ENCODE measurements around the gene STX10. TPM values are rescaled to one million over a fixed set of nuclear protein-coding genes. Genes with fewer than 3 reads are reported as not detected.
A peak's percentile ranks its signal among the peaks of the same experiment; 100 is the strongest.

STX10 gene, protein sequence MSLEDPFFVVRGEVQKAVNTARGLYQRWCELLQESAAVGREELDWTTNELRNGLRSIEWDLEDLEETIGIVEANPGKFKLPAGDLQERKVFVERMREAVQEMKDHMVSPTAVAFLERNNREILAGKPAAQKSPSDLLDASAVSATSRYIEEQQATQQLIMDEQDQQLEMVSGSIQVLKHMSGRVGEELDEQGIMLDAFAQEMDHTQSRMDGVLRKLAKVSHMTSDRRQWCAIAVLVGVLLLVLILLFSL
- 10 to 100 TPM; 50.2 to 62.6 (median 56.6) TPM for total RNA-seq

DNA sequence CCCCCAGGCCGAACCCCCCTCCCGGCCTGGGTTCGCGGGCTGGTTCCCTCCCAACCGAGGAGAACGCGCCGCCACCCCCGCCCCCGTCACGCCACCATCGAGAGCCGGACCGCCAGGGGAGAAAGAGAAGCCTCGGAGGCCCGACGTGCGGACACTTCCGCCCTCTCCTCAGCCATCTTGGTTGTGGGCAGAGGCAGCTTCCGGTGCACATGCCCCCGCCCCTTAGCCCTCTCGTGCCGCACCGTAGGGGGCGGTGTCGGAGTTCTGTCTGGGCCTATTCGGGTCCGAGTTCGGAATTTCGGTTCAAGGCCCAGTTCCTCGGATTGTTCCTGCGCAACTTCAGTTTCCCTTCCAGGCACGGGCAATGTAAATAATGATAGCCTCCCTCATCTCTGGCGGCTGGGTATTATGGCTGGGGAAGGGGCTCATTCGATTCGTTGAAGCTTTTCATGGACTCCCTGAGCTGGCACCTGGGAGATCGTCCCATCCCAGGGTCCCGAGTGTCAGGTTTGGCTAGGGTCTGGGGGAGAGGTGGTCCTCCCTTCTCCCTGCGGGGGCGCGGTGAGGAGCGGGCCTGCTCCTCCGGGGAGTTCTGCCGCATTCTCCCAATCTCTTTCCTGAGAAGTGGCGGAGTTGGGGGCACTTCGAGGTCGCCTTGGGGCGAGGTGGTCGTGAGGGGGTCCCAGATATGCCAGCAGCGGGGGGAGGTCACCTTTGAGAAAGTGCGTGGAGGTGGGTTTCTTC, at the start of gene STX10, which contains the start of gene IER2:
STX10 (minus strand) TSS at position 189 of the 744 bp plus-strand sequence. CDS start 202 bp downstream, outside the sequence.
IER2 (plus strand) TSS at position 225 of the 744 bp plus-strand sequence. CDS start 2,776 bp downstream, outside the sequence.
- intact Hi-C loops (cut with DNase I), result loop anchor here (10.0 kb wide), 1 partner anchor 694 kb away; no protein-coding TSS in a partner anchor
- TF ChIP-seq POLR2A (IDR thresholded peaks at IDR 0.05; ENCODE audit: low read depth), result peak; percentile 66
- no peak for TF ChIP-seq EP300 (IDR thresholded peaks at IDR 0.05)
- TF ChIP-seq POLR2AphosphoS5 (IDR thresholded peaks at IDR 0.05), result peak; percentile 98 to 99
- TF ChIP-seq, protein P1, sequence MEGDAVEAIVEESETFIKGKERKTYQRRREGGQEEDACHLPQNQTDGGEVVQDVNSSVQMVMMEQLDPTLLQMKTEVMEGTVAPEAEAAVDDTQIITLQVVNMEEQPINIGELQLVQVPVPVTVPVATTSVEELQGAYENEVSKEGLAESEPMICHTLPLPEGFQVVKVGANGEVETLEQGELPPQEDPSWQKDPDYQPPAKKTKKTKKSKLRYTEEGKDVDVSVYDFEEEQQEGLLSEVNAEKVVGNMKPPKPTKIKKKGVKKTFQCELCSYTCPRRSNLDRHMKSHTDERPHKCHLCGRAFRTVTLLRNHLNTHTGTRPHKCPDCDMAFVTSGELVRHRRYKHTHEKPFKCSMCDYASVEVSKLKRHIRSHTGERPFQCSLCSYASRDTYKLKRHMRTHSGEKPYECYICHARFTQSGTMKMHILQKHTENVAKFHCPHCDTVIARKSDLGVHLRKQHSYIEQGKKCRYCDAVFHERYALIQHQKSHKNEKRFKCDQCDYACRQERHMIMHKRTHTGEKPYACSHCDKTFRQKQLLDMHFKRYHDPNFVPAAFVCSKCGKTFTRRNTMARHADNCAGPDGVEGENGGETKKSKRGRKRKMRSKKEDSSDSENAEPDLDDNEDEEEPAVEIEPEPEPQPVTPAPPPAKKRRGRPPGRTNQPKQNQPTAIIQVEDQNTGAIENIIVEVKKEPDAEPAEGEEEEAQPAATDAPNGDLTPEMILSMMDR (IDR thresholded peaks at IDR 0.05), result peak; percentile 58 to 75 (median 62)
- Histone ChIP-seq H3K27ac (replicated peaks in 1 of 4) (peak within 1 kb of the TSS; percentile 95 to 100 (median 98)), H3K4me3 (peak within 1 kb of the TSS; percentile 70 to 95 (median 94)), H3K27me3 (no peaks in the 10 kb centered on the region), H3K4me1 (peaks cover 10 to 57% (median 40%) of the 10 kb centered on the region in 4 donors), H3K9me3 (no peaks in the 10 kb centered on the region), H3K36me3 (peaks cover 0 to 23% (median 8%) of the 10 kb centered on the region in 4 donors)
- peak; percentile 99 for DNase-seq (ENCODE audit: extremely low spot score)
- 0% methylated on average over 7 of the region's 51 CpGs for WGBS

DNA sequence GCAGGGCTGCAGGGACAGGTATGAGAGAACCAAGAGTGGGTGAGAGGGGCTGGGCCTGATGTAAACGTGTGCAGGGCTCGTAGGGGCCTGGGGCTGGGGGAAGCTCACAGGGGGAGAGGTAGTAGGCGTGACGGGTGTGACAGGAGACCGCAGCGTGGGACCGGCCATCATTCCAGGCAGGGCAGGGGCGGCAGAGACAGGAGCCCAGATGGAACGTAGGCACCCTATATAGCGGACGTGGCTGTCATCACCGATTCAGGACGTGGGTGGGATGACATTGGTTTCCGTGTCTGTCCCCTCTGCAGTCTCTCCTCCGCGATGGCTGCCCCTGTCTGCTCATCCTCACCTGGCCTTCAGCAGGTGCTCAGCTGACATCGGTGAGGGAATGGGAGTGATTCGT, 48.5 kb upstream of the STX10 start:
- Histone ChIP-seq H3K27me3 (no peaks in the 10 kb centered on the region), H3K4me3 (no peak overlapping the region), H3K27ac (replicated peaks in 1 of 4) (no peak overlapping the region), H3K9me3 (no peaks in the 10 kb centered on the region), H3K4me1 (peaks cover 0 to 3% (median 0%) of the 10 kb centered on the region in 4 donors), H3K36me3 (no peaks in the 10 kb centered on the region)
- WGBS, result 90% methylated on average over 18 of the region's 18 CpGs
- intact Hi-C loops (cut with DNase I), result no loop called here
- no peak for TF ChIP-seq POLR2A (IDR thresholded peaks at IDR 0.05; ENCODE audit: low read depth)
- no peak for TF ChIP-seq EP300 (IDR thresholded peaks at IDR 0.05)
- no peak for TF ChIP-seq POLR2AphosphoS5 (IDR thresholded peaks at IDR 0.05)
- TF ChIP-seq, protein P1 (IDR thresholded peaks at IDR 0.05), result no peak
- no peak for DNase-seq (ENCODE audit: extremely low spot score)

DNA sequence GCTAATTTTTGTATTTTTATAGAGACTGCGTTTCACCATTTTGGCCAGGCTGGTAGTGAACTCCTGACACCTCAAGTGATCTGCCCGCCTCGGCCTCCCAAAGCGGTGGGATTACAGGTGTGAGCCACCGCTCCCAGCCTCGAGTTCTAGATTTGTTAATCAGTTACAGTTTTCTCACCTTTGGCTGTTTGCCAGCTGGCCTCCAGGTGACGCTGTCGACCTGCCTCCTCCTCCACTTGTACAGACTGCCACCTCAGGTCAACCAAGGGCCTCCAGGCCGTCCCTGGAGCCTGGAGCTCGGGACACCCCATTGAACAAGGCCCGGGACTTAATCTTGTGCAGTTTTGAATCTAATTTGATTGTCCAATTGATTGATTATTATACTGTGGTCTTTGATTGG, 45.5 kb upstream of the STX10 start:
- whole genome bisulfite sequencing, result 83% methylated on average over 11 of the region's 11 CpGs
- TF ChIP-seq POLR2AphosphoS5 (IDR thresholded peaks at IDR 0.05) (no peak), POLR2A (IDR thresholded peaks at IDR 0.05; ENCODE audit: low read depth) (no peak)
- intact Hi-C loops (cut with DNase I), result loop anchor here (2.0 kb wide), 1 partner anchor 67 kb away; no protein-coding TSS in a partner anchor

DNA sequence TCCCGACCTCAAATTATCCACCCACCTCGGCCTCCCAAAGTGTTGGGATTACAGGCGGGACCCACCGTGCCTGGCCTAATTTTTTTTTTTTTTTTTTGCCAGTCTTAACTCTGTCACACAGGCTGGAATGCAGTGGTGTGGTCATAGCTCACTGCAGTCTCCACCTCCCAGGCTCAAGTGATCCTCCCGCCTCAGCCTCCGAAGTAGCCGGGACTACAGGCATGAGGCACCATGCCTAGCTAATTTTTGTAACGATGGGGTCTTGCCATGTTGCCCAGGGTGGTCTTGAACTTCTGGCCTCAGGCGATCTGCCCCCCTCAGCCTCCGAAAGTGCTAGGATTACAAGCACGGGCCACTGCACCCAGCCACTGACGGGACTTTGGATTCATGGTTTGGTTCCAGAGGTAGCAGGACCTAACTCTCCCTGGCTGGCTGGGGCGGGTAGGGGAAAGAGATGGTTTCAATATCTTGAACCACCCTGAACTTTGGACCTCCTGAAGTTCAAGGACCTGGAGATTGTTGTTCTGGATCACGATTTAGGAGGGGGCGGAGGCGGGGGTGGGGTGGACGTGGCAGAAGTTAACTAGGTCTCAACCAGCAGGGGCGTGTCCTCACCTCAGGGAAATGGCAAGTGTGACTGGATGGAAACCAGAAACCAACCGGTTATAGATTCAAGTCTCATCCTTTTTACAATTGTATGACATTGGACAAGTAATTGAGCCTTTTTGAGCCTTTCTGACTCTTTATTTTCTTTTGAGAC, 40.8 kb upstream of the STX10 start:
- Histone ChIP-seq H3K27me3 (no peaks in the 10 kb centered on the region), H3K36me3 (no peaks in the 10 kb centered on the region), H3K27ac (replicated peaks in 1 of 4) (no peak overlapping the region), H3K4me3 (no peak overlapping the region), H3K4me1 (peaks cover 0 to 3% (median 0%) of the 10 kb centered on the region in 4 donors), H3K9me3 (no peaks in the 10 kb centered on the region)
- TF ChIP-seq EP300 (IDR thresholded peaks at IDR 0.05) (no peak), POLR2AphosphoS5 (IDR thresholded peaks at IDR 0.05) (no peak)
- TF ChIP-seq, protein P1 (IDR thresholded peaks at IDR 0.05), result no peak
- 89% methylated on average over 9 of the region's 19 CpGs for WGBS
- no peak for DNase-seq (ENCODE audit: extremely low spot score)
- intact Hi-C loops (cut with DNase I), result no loop called here

More for the DNA sequence above, 45.5 kb upstream of the STX10 start:
- H3K27ac ChIP-seq (replicated peaks in 1 of 4), result no peak overlapping the region
- DNase-seq (ENCODE audit: extremely low spot score), result no peak
- peaks cover 0 to 3% (median 0%) of the 10 kb centered on the region in 4 donors for H3K4me1 ChIP-seq
- H3K27me3 ChIP-seq, result no peaks in the 10 kb centered on the region
- H3K4me3 ChIP-seq, result no peak overlapping the region
- no peaks in the 10 kb centered on the region for H3K9me3 ChIP-seq
- H3K36me3 ChIP-seq, result no peaks in the 10 kb centered on the region

Measured in esophagus muscularis mucosa (tissue), 4 donors.